A549 (cell line): ENCODE results near the gene MAX.

ENCODE experiments used
- CBX2 ChIP-seq: fragments of 200-600 bp; sonication (generic); IDR thresholded peaks from 2 replicates; pipeline ENCODE4 v1.6.1; 2016; ENCODE audit warnings: low read depth, mild to moderate bottlenecking, borderline replicate concordance
- CTCF ChIP-seq: fragments of >200 bp; sonication (Bioruptor Twin); formaldehyde crosslinking; IDR thresholded peaks from 3 replicates; pipeline ENCODE4 v1.5.1; 2016
- EP300 ChIP-seq, 2 experiments: fragments of >200 bp; sonication (Bioruptor Twin); formaldehyde crosslinking; IDR thresholded peaks; 2 replicates in 1 of 2; 3 replicates in 1 of 2; pipeline ENCODE4 v1.6.1; 2016 to 2017
- FOSB ChIP-seq: fragments of 250-450 bp; sonication (Bioruptor Pico); IDR thresholded peaks from 2 replicates; pipeline ENCODE4 v1.5.0; 2020; ENCODE audit warnings: mild to moderate bottlenecking, moderate library complexity
- HOXB13 ChIP-seq: fragments of 250-450 bp; sonication (Bioruptor Pico); IDR thresholded peaks from 2 replicates; pipeline ENCODE4 v1.5.0; 2020; ENCODE audit warnings: low read depth, mild to moderate bottlenecking, moderate library complexity
- JUN ChIP-seq, 2 experiments: fragments of >200 bp; sonication (Bioruptor Twin); formaldehyde crosslinking; IDR thresholded peaks; 2 replicates in 1 of 2; 3 replicates in 1 of 2; pipeline ENCODE4 v1.6.1; 2016 to 2017
- KDM1A ChIP-seq: fragments of 200-600 bp; sonication (generic); IDR thresholded peaks from 2 replicates; pipeline ENCODE4 v1.6.1; 2016; ENCODE audit warnings: low read depth, mild to moderate bottlenecking
- POLR2A ChIP-seq: IDR thresholded peaks from 2 replicates; pipeline ENCODE4 v1.6.1; 2012; ENCODE audit warnings: mild to moderate bottlenecking, low read length
- RAD21 ChIP-seq, 2 experiments: fragments of >200 bp in 1 of 2; sonication (Bioruptor Twin) in 1 of 2; formaldehyde crosslinking in 1 of 2; IDR thresholded peaks in 1 of 2; conservative IDR thresholded peaks in 1 of 2; 2 replicates in 1 of 2; 3 replicates in 1 of 2; pipeline ENCODE4 v1.6.1; 2012 to 2018; ENCODE audit warnings: inconsistent platforms in 1 of 2
- RFX5 ChIP-seq: fragments of 450-650 bp; IDR thresholded peaks from 2 replicates; pipeline ENCODE4 v1.7.1; 2014; ENCODE audit warnings: antibody characterized with exemption, mild to moderate bottlenecking, moderate library complexity
- RNF2 ChIP-seq: fragments of 200-600 bp; sonication (generic); IDR thresholded peaks from 2 replicates; pipeline ENCODE4 v1.6.1; 2016; ENCODE audit warnings: low read depth, mild to moderate bottlenecking, antibody characterized with exemption, moderate library complexity, borderline replicate concordance
- SREBF2 ChIP-seq: fragments of 450-650 bp; IDR thresholded peaks from 2 replicates; pipeline ENCODE4 v1.6.1; 2014; ENCODE audit warnings: mild to moderate bottlenecking, moderate library complexity
- TF ChIP-seq, protein P1 (sequence below): fragments of 200-600 bp; sonication (generic); IDR thresholded peaks from 2 replicates; pipeline ENCODE4 v1.6.1; 2016; ENCODE audit warnings: antibody characterized with exemption, mild to moderate bottlenecking, moderate library complexity

DNA sequence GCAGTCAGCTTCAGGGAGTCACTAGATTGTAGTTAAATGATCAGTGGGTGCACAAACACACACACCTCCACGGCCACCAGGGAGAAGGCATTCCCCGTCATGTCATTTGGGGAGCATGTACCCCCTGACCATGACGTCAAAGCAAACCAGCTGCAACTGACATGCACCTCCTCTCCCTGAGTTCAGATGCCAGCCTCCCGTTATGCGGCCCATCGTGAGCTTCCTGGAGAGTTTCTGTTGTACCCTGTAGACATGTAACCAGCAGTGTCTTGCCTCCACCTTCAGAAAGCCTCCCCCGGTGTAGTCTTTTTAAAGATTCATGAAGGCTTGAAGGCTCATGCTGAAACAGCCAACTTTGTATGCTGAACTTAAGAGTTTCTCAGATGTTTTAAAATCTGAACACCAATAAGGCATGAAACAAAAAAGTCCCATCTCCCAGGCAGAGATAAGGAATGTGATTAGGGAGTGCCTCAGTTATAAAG is 60.8 kb downstream of the MAX start:
- TF ChIP-seq CTCF (no peak), JUN (IDR thresholded peaks at IDR 0.05) (no peak), KDM1A (no peak), RAD21 (conservative IDR thresholded peaks at IDR 0.05 in 1 of 2, IDR thresholded peaks at IDR 0.05 in 1 of 2) (no peak), SREBF2 (no peak), POLR2A (no peak), RFX5 (no peak), EP300 (IDR thresholded peaks at IDR 0.05) (no peak), RNF2 (no peak), FOSB (CRISPR knock-in tag) (no peak), HOXB13 (CRISPR knock-in tag) (no peak), CBX2 (no peak)
- TF ChIP-seq, protein P1, sequence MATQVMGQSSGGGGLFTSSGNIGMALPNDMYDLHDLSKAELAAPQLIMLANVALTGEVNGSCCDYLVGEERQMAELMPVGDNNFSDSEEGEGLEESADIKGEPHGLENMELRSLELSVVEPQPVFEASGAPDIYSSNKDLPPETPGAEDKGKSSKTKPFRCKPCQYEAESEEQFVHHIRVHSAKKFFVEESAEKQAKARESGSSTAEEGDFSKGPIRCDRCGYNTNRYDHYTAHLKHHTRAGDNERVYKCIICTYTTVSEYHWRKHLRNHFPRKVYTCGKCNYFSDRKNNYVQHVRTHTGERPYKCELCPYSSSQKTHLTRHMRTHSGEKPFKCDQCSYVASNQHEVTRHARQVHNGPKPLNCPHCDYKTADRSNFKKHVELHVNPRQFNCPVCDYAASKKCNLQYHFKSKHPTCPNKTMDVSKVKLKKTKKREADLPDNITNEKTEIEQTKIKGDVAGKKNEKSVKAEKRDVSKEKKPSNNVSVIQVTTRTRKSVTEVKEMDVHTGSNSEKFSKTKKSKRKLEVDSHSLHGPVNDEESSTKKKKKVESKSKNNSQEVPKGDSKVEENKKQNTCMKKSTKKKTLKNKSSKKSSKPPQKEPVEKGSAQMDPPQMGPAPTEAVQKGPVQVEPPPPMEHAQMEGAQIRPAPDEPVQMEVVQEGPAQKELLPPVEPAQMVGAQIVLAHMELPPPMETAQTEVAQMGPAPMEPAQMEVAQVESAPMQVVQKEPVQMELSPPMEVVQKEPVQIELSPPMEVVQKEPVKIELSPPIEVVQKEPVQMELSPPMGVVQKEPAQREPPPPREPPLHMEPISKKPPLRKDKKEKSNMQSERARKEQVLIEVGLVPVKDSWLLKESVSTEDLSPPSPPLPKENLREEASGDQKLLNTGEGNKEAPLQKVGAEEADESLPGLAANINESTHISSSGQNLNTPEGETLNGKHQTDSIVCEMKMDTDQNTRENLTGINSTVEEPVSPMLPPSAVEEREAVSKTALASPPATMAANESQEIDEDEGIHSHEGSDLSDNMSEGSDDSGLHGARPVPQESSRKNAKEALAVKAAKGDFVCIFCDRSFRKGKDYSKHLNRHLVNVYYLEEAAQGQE, result no peak
